ENCODE measurements around the gene MARK3. TPM values are rescaled to one million over a fixed set of nuclear protein-coding genes. Genes with fewer than 3 reads are reported as not detected.

MARK3 gene
- total and polyA plus RNA-seq, 2 of the 13 experiments (the other 11 are each of a cell fraction or from before 2014, with no cell fraction given) = 47.7 to 56.6 TPM

GRCh38 chr14:103504991-103505565 lies 119.9 kb downstream of the MARK3 start:
- POLR2A ChIA-PET = no interaction called here
- in situ Hi-C loops (cut with HindIII; ENCODE audit: extremely low pct_ligation_motif_present, low pct_unique_long_range_greater_than_20kb) = loop anchor here (5.0 kb wide), 1 partner anchor 42 kb away; no protein-coding TSS in a partner anchor

GRCh38 chr14:103507751-103508150 lies 122.5 kb downstream of the MARK3 start:
- CTCF ChIA-PET (ENCODE audit: low intra/inter-chr PET ratio, low total read pairs) = no interaction called here
- no peak overlapping the region for H3K4me2 ChIP-seq (ENCODE audit: low read depth, low read length)
- no peak overlapping the region for H3K27ac ChIP-seq (ENCODE audit: extremely low read length, insufficient read depth, low read length)
- DNase-seq (ENCODE audit: low spot score) (no peak), FAIRE-seq (no peak), ATAC-seq (no peak)
- BruUV-seq (replicated peaks) = no TSS peak
- in situ Hi-C loops (cut with HindIII; ENCODE audit: extremely low pct_ligation_motif_present, low pct_unique_long_range_greater_than_20kb) (no loop called here), intact Hi-C loops (cut with micrococcal nuclease; ENCODE audit: unreplicated experiment) (no loop called here)
- no peak overlapping the region for H3K9ac ChIP-seq (ENCODE audit: insufficient read depth, low read depth, low read length)
- no peaks in the 10 kb centered on the region for H3K79me2 ChIP-seq (ENCODE audit: insufficient read depth, low read length)
- H3K4me1 ChIP-seq (ENCODE audit: insufficient read depth, low read length) = peaks cover 17% of the 10 kb centered on the region
- WGBS (ENCODE audit: low lambda C conversion rate) = 93% methylated on average over 3 of the region's 3 CpGs
- no peaks in the 10 kb centered on the region for H3K9me3 ChIP-seq (ENCODE audit: low read length)
- H2AFZ ChIP-seq (ENCODE audit: low read length) = no peak overlapping the region
- H3K4me3 ChIP-seq (replicated peaks in 1 of 3; ENCODE audit: insufficient read depth in 1 of 3, low read depth in 2 of 3, low read length in 3 of 3) = no peak overlapping the region
- H4K20me1 ChIP-seq (ENCODE audit: insufficient read depth, low read length) = no peaks in the 10 kb centered on the region
- no peaks in the 10 kb centered on the region for H3K27me3 ChIP-seq (ENCODE audit: control insufficient read depth in 1 of 2, insufficient read depth in 2 of 2, low read length in 2 of 2)
- POLR2A ChIA-PET = no interaction called here
- H3K36me3 ChIP-seq (replicated peaks in 1 of 2; ENCODE audit: control insufficient read depth in 1 of 2, insufficient read depth in 2 of 2, low read length in 2 of 2) = peaks cover 15 to 31% of the 10 kb centered on the region in 2 experiments
- TF ChIP-seq CHD2 (IDR thresholded peaks at IDR 0.05; ENCODE audit: low read depth, low read length) (no peak), PREB (CRISPR knock-in tag; IDR thresholded peaks at IDR 0.05) (no peak), CBX1 (IDR thresholded peaks at IDR 0.05; ENCODE audit: low read depth) (no peak), PRDM15 (CRISPR knock-in tag; IDR thresholded peaks at IDR 0.05) (no peak), ZNF232 (CRISPR knock-in tag; IDR thresholded peaks at IDR 0.05; ENCODE audit: borderline replicate concordance) (no peak), ZNF543 (CRISPR knock-in tag; IDR thresholded peaks at IDR 0.05) (no peak), ZBTB37 (CRISPR knock-in tag; IDR thresholded peaks at IDR 0.05) (no peak)

More at GRCh38 chr14:103504991-103505565, 119.9 kb downstream of the MARK3 start:
- ATAC-seq = peak; percentile 73
- Histone ChIP-seq H3K4me3 (replicated peaks in 1 of 3; ENCODE audit: insufficient read depth in 1 of 3, low read depth in 2 of 3, low read length in 3 of 3) (no peak overlapping the region), H3K79me2 (ENCODE audit: insufficient read depth, low read length) (no peaks in the 10 kb centered on the region), H3K9me3 (ENCODE audit: low read length) (no peaks in the 10 kb centered on the region), H3K4me2 (ENCODE audit: low read depth, low read length) (no peak overlapping the region), H4K20me1 (ENCODE audit: insufficient read depth, low read length) (no peaks in the 10 kb centered on the region), H3K27ac (ENCODE audit: extremely low read length, insufficient read depth, low read length) (no peak overlapping the region), H3K27me3 (ENCODE audit: control insufficient read depth in 1 of 2, insufficient read depth in 2 of 2, low read length in 2 of 2) (no peaks in the 10 kb centered on the region), H2AFZ (ENCODE audit: low read length) (no peak overlapping the region), H3K4me1 (ENCODE audit: insufficient read depth, low read length) (peaks cover 20% of the 10 kb centered on the region), H3K36me3 (replicated peaks in 1 of 2; ENCODE audit: control insufficient read depth in 1 of 2, insufficient read depth in 2 of 2, low read length in 2 of 2) (peaks cover 20 to 56% of the 10 kb centered on the region in 2 experiments), H3K9ac (ENCODE audit: insufficient read depth, low read depth, low read length) (no peak overlapping the region)
- intact Hi-C loops (cut with micrococcal nuclease; ENCODE audit: unreplicated experiment) = loop anchor here (5.0 kb wide), 1 partner anchor 1198 kb away; the partner anchor contains the start of gene MOK
- no TSS peak for BruUV-seq (replicated peaks)
- no peak for TF ChIP-seq ATF4 (CRISPR knock-in tag; IDR thresholded peaks at IDR 0.05)
- no peak for TF ChIP-seq ZNF780A (CRISPR knock-in tag; IDR thresholded peaks at IDR 0.05)
- TF ChIP-seq RBM22 (optimal IDR thresholded peaks at IDR 0.05; ENCODE audit: low read length) = peak; percentile 45
- no peak for TF ChIP-seq SCMH1 (CRISPR knock-in tag; IDR thresholded peaks at IDR 0.05; ENCODE audit: borderline replicate concordance)
- no peak for TF ChIP-seq WIZ (CRISPR knock-in tag; IDR thresholded peaks at IDR 0.05)
- no peak for FAIRE-seq
- CTCF ChIA-PET (ENCODE audit: low intra/inter-chr PET ratio, low total read pairs) = no interaction called here
- DNase-seq (ENCODE audit: low spot score) = no peak
- 86% methylated on average over 8 of the region's 8 CpGs for WGBS (ENCODE audit: low lambda C conversion rate)
